HL-60/S4 treated with phorbol 12-myristate 13-acetate at 8.2 ng/mL for 4 days and 3 days (cell line): Measurements from ENCODE around the gene DOHH.

Experiments
- in situ Hi-C: fragments of 300-500 bp; cut with MboI; formaldehyde crosslinking; loops from 2 replicates; pipeline ENCODE4 v1.15.0; 2022; ENCODE audit warnings: low sequenced_read_pairs

The DOHH gene

GRCh38 chr19:3500429-3501101 lies at the start of gene DOHH:
Gene DOHH (minus strand): TSS chr19:3500674. CDS start chr19:3496814, 3,860 bp downstream.
- in situ Hi-C loops: no loop called here

DNA sequence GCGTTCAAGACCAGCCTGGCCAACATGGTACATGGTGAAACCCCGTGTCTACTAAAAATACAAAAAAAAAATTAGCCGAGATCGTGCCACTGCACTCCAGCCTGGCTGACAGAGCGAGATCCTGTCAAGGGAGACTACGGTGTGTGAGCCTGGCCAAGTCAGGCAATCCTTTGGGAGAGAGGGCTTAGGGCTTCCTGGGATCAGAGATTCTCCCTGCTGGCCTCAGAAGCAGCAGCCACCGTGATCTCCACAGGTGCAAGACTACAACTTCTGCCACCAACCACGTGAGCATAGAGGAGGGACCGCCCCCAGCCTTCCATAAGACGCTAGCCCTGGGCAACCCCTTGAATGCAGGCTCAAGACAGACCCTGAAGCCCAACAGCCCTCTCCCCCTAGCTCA lies 49.3 kb upstream of the DOHH start:
- in situ Hi-C loops: no loop called here

DNA sequence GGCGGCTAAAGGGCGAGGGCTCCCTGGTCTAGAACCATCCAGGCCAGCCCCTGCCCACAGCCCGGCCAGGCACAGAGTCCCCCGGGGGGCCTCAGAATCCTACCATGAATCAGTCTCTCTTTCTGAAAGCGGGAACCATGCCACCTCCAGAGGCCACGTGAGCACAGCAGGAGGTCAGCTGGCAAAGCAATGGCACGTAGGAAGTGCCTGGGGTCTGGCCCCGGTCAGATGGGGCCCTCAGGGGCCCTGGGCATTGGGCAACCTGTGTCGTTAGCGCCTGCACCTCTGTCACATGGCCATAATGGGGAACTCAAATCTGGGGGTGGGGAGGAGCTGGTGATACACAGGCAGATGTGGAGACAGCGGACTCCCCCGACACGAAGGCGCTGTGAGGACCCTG lies 48.1 kb upstream of the DOHH start:
- in situ Hi-C loops: no loop called here

GRCh38 chr19:3547767-3548282 lies 47.4 kb upstream of the DOHH start:
- in situ Hi-C loops: no loop called here

DNA sequence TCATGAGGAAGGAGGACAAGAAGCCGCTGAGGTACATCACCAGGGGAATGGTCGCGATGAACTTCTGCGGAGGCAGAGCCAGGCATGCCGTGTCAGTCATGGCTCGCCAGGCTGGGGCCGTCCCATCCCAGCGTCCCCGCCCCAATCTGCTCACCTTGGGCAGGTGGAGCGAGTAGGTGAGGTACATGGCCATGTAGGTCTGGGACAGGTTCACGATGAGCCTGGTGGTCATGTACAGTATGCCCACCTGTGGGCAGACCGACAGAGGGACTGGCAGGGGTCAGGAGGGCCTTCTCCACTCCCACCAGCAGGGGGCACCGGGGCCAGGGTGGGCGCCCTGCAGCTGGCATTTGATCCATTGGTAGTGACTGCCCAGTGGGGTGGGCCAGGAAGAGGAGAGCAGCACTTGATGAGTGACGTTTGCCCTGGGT lies 46.8 kb upstream of the DOHH start:
- in situ Hi-C loops: no loop called here

DNA sequence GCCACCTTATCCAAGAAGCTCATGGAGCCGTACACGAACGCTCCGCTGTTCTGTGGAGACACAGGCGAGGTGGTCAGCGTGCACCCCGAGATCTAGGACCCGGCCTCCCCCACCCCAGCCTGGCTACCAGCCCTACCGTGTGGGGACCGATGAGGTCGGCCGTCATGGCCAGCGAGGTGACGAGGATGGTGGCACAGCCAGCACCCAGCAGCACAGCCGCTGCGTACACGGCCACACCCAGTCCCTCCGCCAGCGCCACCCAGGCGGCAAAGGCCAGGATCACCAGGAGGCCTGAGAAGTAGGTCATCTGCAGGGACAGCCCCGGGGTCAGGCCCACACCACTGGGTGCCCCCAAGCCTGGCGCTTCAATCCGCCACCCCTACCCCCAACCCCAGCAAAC lies 45.6 kb upstream of the DOHH start:
- in situ Hi-C loops: no loop called here

GRCh38 chr19:3545669-3546034 lies 45.2 kb upstream of the DOHH start:
- in situ Hi-C loops: no loop called here

DNA sequence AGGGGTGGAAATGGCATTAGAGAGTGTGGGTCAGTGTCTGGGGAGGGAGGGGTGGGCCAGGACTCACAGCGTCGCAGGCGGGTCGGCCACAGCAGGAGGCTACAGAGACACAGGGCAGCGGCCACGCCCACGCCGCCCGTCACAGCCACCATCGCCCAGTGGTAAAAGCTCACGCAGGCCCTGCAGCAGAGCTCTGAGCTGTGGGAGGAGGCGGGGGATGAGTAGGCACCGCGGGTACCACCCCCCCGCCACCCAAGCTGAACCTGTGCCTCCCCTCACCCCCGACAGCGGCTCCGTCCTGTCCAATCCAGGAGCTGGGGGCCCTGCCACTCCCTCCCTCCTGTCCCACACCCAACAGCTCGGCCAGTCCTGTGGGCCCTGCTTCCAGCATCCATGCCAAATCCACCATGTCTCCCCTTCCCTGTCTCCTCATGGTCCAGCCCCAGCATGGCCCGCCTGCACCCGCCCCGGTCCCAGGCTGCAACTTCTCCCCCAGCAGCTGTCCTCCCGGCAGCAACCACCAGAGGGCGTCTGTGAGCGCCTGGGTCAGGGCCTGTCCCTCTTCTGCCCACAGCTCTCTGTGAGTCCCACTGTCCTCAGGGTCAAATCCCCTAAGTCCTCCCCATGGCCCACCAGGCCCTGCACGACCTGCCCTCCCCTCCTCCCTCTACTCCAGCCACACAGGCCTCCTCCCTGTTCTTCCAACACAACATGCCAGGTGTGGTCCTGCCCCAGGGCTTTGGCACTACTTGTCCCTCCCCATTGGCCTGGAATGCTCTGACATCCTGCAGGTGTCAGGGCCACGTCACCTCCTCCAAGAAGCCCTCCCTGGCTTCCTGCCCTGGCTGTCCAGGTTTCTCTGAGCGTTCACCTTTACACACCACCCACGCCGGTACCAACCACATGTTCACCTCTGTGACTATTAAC lies 44.5 kb upstream of the DOHH start:
- in situ Hi-C loops: no loop called here

DNA sequence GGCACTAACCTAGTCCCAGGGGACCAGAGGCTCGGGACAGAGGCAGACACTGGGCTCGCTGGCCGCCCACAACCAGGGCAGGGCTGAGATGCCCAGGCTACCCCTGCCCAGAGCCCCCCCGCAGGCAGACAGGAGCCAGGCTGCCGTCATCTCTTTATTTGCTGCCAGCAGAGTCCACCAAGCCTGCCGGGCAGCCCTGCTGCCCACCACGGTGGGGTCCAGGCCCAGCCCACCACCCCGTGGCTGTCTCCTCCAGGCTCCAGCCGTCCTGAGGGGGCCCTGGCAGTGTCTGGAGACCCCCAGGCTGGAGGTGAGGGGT lies 43.5 kb upstream of the DOHH start:
- in situ Hi-C loops: no loop called here

DNA sequence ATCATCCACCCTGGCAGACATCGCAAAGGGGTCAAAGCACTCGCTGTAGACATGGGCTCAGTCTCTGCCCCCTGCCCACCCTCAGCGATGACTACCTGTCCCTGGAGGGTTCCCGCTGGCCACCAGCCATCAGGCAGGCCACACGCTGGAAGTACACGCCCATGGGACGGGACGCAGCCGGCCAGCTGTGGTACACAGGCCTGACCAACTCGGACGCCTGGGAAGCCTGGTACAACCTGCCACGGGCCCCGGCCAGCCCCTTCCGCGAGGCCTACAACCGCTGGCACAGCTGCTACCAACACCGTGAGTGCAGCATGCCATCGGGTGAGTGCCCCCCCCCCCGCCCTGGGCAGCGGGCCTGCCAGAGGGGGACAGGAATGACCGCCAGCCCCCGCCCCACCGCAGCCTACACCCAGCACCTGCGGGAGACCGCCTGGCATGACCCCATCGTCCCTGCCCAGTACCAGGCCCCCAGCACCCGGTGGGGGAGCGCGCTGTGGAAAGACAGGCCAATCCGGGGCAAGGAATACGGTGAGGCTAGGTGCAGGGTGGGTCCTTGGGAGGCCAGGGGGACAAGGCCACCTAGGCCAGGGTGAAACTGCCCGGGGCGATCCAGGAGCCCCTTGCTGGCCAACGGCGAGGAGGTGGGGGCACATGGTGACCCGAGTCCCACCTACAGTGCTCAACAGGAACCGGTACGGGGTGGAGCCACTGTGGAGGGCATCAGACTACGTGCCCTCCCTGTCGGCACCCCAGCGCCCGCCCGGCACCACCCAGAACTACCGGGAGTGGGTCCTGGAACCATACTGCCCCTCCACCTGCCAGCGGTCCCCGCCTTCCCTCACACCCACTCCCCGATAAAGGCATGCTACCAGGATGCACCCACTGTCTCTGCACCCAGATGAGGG lies 42.9 kb upstream of the DOHH start:
- in situ Hi-C loops: no loop called here

DNA sequence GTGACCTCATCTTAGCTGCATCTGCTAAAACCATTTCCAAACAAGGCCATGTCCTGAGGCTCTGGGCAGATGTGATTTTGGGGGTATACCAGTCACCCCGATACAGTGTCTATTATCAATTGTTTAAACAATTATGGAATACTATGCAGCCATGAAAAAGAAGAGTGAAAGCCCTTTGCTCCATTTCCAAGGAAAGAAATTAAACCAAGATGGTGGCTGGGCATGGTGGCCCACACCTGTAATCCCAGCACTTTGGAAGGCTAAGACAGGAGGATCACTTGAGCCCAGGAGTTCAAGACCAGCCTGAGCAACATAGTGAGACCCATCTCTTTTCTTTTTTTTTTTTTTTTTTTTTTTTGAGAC lies 39.3 kb upstream of the DOHH start:
- in situ Hi-C loops: no loop called here

DNA sequence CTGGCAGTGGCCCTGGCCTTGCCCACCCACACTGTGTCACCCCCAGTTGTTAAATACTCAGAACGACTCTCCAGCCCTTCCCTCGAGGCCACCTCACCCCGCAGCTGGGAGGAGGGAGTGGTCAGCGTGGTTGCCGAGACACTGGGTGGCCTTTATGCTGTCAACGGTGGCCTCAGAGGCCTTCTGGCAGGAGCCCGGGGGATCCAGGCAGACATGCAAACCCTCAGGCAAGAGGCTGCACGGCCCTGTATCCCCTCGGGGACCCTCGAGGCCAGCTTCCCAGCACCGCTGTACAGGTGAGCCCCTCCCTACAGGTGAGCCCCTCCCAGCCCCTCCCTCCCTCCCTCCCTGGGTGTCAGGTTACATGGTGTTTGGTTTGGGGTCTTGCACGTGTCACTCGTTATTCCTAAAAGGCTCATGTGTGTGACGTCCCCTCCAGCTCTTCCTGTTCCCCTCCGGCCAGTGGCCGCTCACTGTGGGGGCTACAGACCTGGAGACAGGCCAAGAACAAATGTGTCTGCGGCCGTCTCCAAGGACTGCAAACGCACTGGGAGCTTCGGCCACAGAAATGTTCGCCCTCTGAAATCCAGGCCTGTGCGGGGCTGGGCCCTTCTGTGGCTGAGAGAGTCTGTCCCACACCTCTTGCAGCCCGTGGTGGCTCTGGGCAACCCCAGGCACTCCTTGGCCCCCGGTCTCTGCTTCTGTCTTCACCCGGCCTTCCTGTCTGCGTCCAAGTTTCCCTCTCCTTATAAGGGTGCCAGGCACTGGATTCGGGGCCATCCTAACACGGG lies 38.7 kb upstream of the DOHH start, which contains the start of gene TEKTIP1:
TSS of gene TEKTIP1 (plus strand) at position 210 of the 791 bp plus-strand sequence. CDS start at position 214, 4 bp downstream.
- in situ Hi-C loops: no loop called here

DNA sequence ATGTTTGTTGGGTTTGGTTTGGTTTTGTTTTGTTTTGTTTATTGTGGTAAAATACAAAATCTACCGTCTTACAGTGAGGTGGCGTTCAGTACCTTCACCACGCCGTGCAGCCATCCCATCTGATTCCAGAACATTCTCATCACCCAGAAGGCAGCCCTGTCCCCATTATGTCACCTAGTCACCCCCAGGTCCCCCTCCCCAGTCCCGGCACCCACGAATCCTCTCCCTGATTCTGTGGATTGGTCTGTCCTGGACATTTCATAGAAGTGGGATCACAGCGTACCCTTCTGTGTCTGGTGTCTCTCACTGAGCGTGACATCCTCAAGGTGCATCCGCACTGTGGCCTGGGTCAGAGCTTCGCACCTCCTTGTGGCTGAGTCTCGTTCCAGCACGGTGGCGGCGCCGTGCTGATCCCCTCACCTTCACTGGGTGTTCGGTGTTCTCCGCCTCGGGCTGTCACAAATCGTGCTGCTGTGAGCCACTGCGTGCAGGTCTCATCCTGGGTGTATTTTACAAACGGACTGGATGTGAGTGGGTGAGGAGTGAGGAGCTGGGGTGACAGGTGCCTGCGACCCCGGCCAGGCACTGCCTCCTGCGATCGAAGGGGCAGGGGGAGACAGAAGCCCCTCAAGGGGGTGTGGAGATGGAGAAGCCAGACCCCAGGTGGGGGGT lies 37.9 kb upstream of the DOHH start:
- in situ Hi-C loops: no loop called here

- in situ Hi-C loops: no loop called here
Observed at GRCh38 chr19:3537438-3538240, 37.2 kb upstream of the DOHH start.

GRCh38 chr19:3537101-3537437 lies 36.6 kb upstream of the DOHH start:
- in situ Hi-C loops: no loop called here

- in situ Hi-C loops: no loop called here
Observed at GRCh38 chr19:3536429-3537100, 36.1 kb upstream of the DOHH start.

- in situ Hi-C loops: no loop called here
Observed at GRCh38 chr19:3535981-3536380, 35.5 kb upstream of the DOHH start.

- in situ Hi-C loops: no loop called here
Observed at GRCh38 chr19:3535563-3535965, 35.1 kb upstream of the DOHH start.

GRCh38 chr19:3535235-3535535 lies 34.7 kb upstream of the DOHH start:
- in situ Hi-C loops: no loop called here
